HepG2 (cell line): ENCODE results near the gene PIK3R1. TPM values are rescaled to one million over a fixed set of nuclear protein-coding genes. Genes with fewer than 3 reads are reported as not detected.

Experiments
- ATAC-seq: fragments of 200-7000 bp; cut with Tn5 transposase; 3 replicates; pipeline ENCODE4 v1.9.1; 2020; ENCODE audit warnings: mild to moderate bottlenecking, moderate library complexity
- BruUV-seq: library from RNA; stranded (reverse); fragments of 400-500 nt; replicated peaks from 2 replicates; lab custom pipeline; 2021; lab: Mats Ljungman, UMichigan
- CTCF ChIA-PET: fragments of 300-600 bp; formaldehyde crosslinking; extraction: SDS; loops from one replicate; lab custom pipeline; 2021; ENCODE audit warnings: low total read pairs, inconsistent platforms, low intra/inter-chr PET ratio; lab: Yijun Ruan, JAX
- POLR2A ChIA-PET: fragments of 350-600 bp; sonication (Branson Sonifier 250); formaldehyde crosslinking; loops from one replicate; lab custom pipeline; 2020; ENCODE audit warnings: antibody characterized with exemption, inconsistent platforms; lab: Yijun Ruan, JAX
- DNase-seq: peaks from one replicate; pipeline ENCODE4 v3.0.0-alpha.2; 2015; ENCODE audit warnings: low spot score
- FAIRE-seq: peaks from 3 replicates; lab custom pipeline; 2011; peaks lifted over from hg19 to GRCh38; lab: Jason Lieb, UNC
- H2AFZ ChIP-seq: one replicate; pipeline ENCODE4 v1.6.1; 2011; ENCODE audit warnings: low read length, inconsistent platforms
- H3K27ac ChIP-seq: fragments of 300-600 bp; 3 replicates; pipeline ENCODE4 v1.8.0; 2011; ENCODE audit warnings: mixed run types, mild to moderate bottlenecking, mixed read lengths, low read length, inconsistent platforms; ENCODE audit not compliant: insufficient read depth; ENCODE audit errors: extremely low read length
- H3K27me3 ChIP-seq, 2 experiments: fragments of 200-600 bp in 1 of 2; 2 replicates in 1 of 2; 3 replicates in 1 of 2; pipeline versions ENCODE4 v1.6.0 to v1.8.0; 2011; ENCODE audit warnings: low read length in 2 of 2, mild to moderate bottlenecking in 2 of 2, moderate library complexity in 2 of 2, inconsistent platforms in 1 of 2; ENCODE audit not compliant: insufficient read depth in 2 of 2, control insufficient read depth in 1 of 2
- H3K36me3 ChIP-seq, 2 experiments: fragments of 200-600 bp in 1 of 2; replicated peaks in 1 of 2; 2 replicates in 1 of 2; 3 replicates in 1 of 2; pipeline versions ENCODE4 v1.5.1 to v1.8.0; 2011; ENCODE audit warnings: low read length in 2 of 2, inconsistent platforms in 1 of 2; ENCODE audit not compliant: insufficient read depth in 2 of 2, control insufficient read depth in 1 of 2
- H3K4me1 ChIP-seq: 2 replicates; pipeline ENCODE4 v1.5.1; 2012; ENCODE audit warnings: low read length, inconsistent platforms; ENCODE audit not compliant: insufficient read depth
- H3K4me2 ChIP-seq: 2 replicates; pipeline ENCODE4 v1.6.0; 2011; ENCODE audit warnings: low read depth, low read length, inconsistent platforms
- H3K4me3 ChIP-seq, 3 experiments: fragments of 200-600 bp in 1 of 3; sonication (generic), shearing (Covaris generic) in 1 of 3; replicated peaks in 1 of 3; 2 replicates each; pipeline ENCODE4 v1.5.1; 2011 to 2016; ENCODE audit warnings: low read length in 3 of 3, inconsistent platforms in 2 of 3, low read depth in 2 of 3, mild to moderate bottlenecking in 2 of 3, control low read depth in 1 of 3, mixed read lengths in 1 of 3; ENCODE audit not compliant: insufficient read depth in 1 of 3
- H3K79me2 ChIP-seq: one replicate; pipeline ENCODE4 v1.6.1; 2011; ENCODE audit warnings: low read length, inconsistent platforms; ENCODE audit not compliant: insufficient read depth
- H3K9ac ChIP-seq: 2 replicates; pipeline ENCODE4 v1.6.0; 2011; ENCODE audit warnings: mild to moderate bottlenecking, low read depth, low read length, inconsistent platforms; ENCODE audit not compliant: insufficient read depth
- H3K9me3 ChIP-seq: 2 replicates; pipeline ENCODE4 v1.5.1; 2012; ENCODE audit warnings: mild to moderate bottlenecking, low read length
- H4K20me1 ChIP-seq: 2 replicates; pipeline ENCODE4 v1.6.0; 2011; ENCODE audit warnings: inconsistent platforms, mild to moderate bottlenecking, low read length, moderate library complexity; ENCODE audit not compliant: insufficient read depth
- ATF7 ChIP-seq, 2 experiments: fragments of 450-650 bp in 1 of 2; sonication (generic) in 1 of 2; formaldehyde crosslinking in 1 of 2; IDR thresholded peaks; 2 replicates each; pipeline versions ENCODE4 v1.4.0 to v1.6.1; 2016 to 2020; ENCODE audit warnings: antibody characterized with exemption in 1 of 2, mild to moderate bottlenecking in 1 of 2, missing genetic modification reagents in 1 of 2
- HMGA1 ChIP-seq: sonication (generic); formaldehyde crosslinking; conservative IDR thresholded peaks from 2 replicates; pipeline ENCODE4 v1.4.0; 2020; ENCODE audit warnings: missing genetic modification reagents
- SATB2 ChIP-seq: sonication (generic); formaldehyde crosslinking; IDR thresholded peaks from 2 replicates; pipeline ENCODE4 v1.5.0; 2020; ENCODE audit warnings: missing genetic modification reagents
- SMAD9 ChIP-seq: sonication (generic); formaldehyde crosslinking; IDR thresholded peaks from 2 replicates; pipeline ENCODE4 v1.5.1; 2020; ENCODE audit warnings: mild to moderate bottlenecking, missing genetic modification reagents
- ZNF17 ChIP-seq: sonication (generic); formaldehyde crosslinking; IDR thresholded peaks from 2 replicates; pipeline ENCODE4 v1.5.0; 2020; ENCODE audit warnings: mild to moderate bottlenecking, missing genetic modification reagents
- ZNF431 ChIP-seq: sonication (generic); formaldehyde crosslinking; IDR thresholded peaks from 2 replicates; pipeline ENCODE4 v1.9.0; 2022; ENCODE audit warnings: missing genetic modification reagents, low read depth, mild to moderate bottlenecking, borderline replicate concordance
- ZNF484 ChIP-seq: sonication (generic); formaldehyde crosslinking; IDR thresholded peaks from 2 replicates; pipeline ENCODE4 v1.5.1; 2020; ENCODE audit warnings: mild to moderate bottlenecking, low read depth, missing genetic modification reagents, borderline replicate concordance
- WGBS: methylation state at CpG from one replicate; pipeline ENCODE4 v1.1.6; 2017; ENCODE audit warnings: low lambda C conversion rate; 5-methylcytosine and 5-hydroxymethylcytosine counted together
- in situ Hi-C: cut with HindIII; loops from 2 replicates; pipeline ENCODE4 v1.10.0; 2017; ENCODE audit warnings: low pct_unique_long_range_greater_than_20kb; ENCODE audit not compliant: extremely low pct_ligation_motif_present
- intact Hi-C: fragments of 100-400 bp; cut with micrococcal nuclease; formaldehyde crosslinking; loops from one replicate; pipeline ENCODE4 v1.10.0; 2022; ENCODE audit not compliant: unreplicated experiment
- polyA plus RNA-seq, 8 experiments: library from polyadenylated mRNA; depleted of rRNA in 3 of 8; stranded (reverse) in 7 of 8; unstranded in 1 of 8; fragments of >200 nt; fragmentation: Illumina TruSeq in 4 of 8; extraction: Trizol in 4 of 8; gene quantifications; 2 replicates each; pipeline versions ENCODE4 v1.2.1 to v1.2.3, GENCODE V29; 2011 to 2016; ENCODE audit warnings: low read depth in 4 of 8, missing spikeins in 1 of 8, mixed read lengths in 1 of 8; ENCODE audit not compliant: insufficient read depth in 1 of 8
- total RNA-seq, 5 experiments: library from RNA; depleted of rRNA; stranded (reverse); fragments of >200 nt; fragmentation: Illumina TruSeq; extraction: Trizol; gene quantifications; 2 replicates each; pipeline ENCODE4 v1.2.3, GENCODE V29; 2016; ENCODE audit warnings: low read depth in 1 of 5
- TF ChIP-seq, protein P1 (sequence below): sonication (generic); formaldehyde crosslinking; conservative IDR thresholded peaks from 2 replicates; pipeline ENCODE4 v1.8.1; 2023; ENCODE audit warnings: missing genetic modification reagents
- TF ChIP-seq, protein P2 (sequence below): sonication (generic); formaldehyde crosslinking; IDR thresholded peaks from 2 replicates; pipeline ENCODE4 v1.4.0; 2020; ENCODE audit warnings: missing genetic modification reagents, mild to moderate bottlenecking, borderline replicate concordance

The PIK3R1 gene
- total and polyA plus RNA-seq, 2 of the 13 experiments (the other 11 are each of a cell fraction or from before 2014, with no cell fraction given): 8.4 to 21.3 TPM

DNA sequence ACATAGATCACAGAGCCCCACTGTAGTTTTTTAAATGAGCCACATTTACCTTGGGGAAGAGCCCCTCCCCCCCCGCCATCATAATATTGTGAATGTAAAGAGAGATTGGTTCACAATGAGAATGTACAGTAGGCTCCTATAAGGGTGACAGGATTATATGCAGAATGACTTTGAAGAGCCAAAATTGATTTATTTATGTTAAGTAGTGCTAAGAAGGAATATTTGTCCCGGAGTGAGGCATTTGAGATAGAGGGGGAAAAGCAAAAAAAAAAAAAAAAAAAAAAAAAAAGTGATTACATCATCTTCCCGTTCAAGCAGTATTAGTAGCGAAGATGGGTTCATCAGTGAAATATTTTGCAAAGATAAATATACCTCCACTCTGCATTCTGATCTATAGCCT lies 73.9 kb downstream of the PIK3R1 start:
- Histone ChIP-seq H3K4me2 (peak overlapping the region; percentile 82), H3K4me3 (peak overlapping the region; percentile 62 to 76 (median 65)), H3K36me3 (peaks cover 5 to 23% of the 10 kb centered on the region in 2 experiments), H3K79me2 (peaks cover 31% of the 10 kb centered on the region), H3K9me3 (no peaks in the 10 kb centered on the region), H3K27me3 (no peaks in the 10 kb centered on the region; a peak in 1 of 5 replicates), H3K9ac (peak overlapping the region; percentile 72), H4K20me1 (no peaks in the 10 kb centered on the region; the same call in 1 of the 2 replicates), H2AFZ (no peak overlapping the region), H3K27ac (peak overlapping the region; percentile 71)
- BruUV-seq: no TSS peak
- POLR2A ChIA-PET: no interaction called here
- intact Hi-C loops (no loop called here), in situ Hi-C loops (loop anchor here (5.0 kb wide), 1 partner anchor 168 kb away; no protein-coding TSS in a partner anchor)
- DNase-seq (no peak), ATAC-seq (no peak), FAIRE-seq (no peak)
- WGBS: 61% methylated on average over 4 of the region's 4 CpGs
- CTCF ChIA-PET: no interaction called here
- TF ChIP-seq SMAD9 (CRISPR knock-in tag): no peak
- no peak for TF ChIP-seq HMGA1 (CRISPR knock-in tag)
- TF ChIP-seq ATF7 (IDR thresholded peaks at IDR 0.05): peak; percentile 67
- no peak for TF ChIP-seq ATF7 (CRISPR knock-in tag; IDR thresholded peaks at IDR 0.05)
- TF ChIP-seq, protein P1, sequence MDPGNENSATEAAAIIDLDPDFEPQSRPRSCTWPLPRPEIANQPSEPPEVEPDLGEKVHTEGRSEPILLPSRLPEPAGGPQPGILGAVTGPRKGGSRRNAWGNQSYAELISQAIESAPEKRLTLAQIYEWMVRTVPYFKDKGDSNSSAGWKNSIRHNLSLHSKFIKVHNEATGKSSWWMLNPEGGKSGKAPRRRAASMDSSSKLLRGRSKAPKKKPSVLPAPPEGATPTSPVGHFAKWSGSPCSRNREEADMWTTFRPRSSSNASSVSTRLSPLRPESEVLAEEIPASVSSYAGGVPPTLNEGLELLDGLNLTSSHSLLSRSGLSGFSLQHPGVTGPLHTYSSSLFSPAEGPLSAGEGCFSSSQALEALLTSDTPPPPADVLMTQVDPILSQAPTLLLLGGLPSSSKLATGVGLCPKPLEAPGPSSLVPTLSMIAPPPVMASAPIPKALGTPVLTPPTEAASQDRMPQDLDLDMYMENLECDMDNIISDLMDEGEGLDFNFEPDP: no peak
- TF ChIP-seq, protein P2, sequence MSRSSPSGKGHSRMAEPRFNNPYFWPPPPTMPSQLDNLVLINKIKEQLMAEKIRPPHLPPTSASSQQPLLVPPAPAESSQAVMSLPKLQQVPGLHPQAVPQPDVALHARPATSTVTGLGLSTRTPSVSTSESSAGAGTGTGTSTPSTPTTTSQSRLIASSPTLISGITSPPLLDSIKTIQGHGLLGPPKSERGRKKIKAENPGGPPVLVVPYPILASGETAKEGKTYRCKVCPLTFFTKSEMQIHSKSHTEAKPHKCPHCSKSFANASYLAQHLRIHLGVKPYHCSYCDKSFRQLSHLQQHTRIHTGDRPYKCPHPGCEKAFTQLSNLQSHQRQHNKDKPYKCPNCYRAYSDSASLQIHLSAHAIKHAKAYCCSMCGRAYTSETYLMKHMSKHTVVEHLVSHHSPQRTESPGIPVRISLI (CRISPR knock-in tag): 0 out of 2 replicates have a peak, but pooled peaks have one; percentile 34
- TF ChIP-seq ZNF484 (CRISPR knock-in tag): no peak
- TF ChIP-seq ZNF17 (CRISPR knock-in tag): no peak
- TF ChIP-seq ZNF431: no peak
- no peak for TF ChIP-seq SATB2 (CRISPR knock-in tag)
- TF ChIP-seq, all 625 proteins: peak for 2
- H3K4me1 ChIP-seq: peaks cover 62% of the 10 kb centered on the region
